Occipital lobe (tissue), 2 donors: ENCODE measurements around the gene KLF13. TPM values are rescaled to one million over a fixed set of nuclear protein-coding genes. Genes with fewer than 3 reads are reported as not detected.
A peak's percentile ranks its signal among the peaks of the same experiment; 100 is the strongest.
"Not testable (repeated sequence)": the region's sequence is repeated elsewhere in the genome, so short reads cannot be mapped to it uniquely, and the experiment has no call there.

Experiments used
- DNase-seq: peaks from one replicate; lab custom pipeline; 2025; lab: John Stamatoyannopoulos, UW
- total RNA-seq: library from RNA; depleted of rRNA; stranded (reverse); fragments of >200 nt; gene quantifications from one replicate; pipeline ENCODE4 v1.2.3, GENCODE V29; 2014

The KLF13 gene
- total RNA-seq, 1 donor from 2014 or later = 47.9 TPM

DNA sequence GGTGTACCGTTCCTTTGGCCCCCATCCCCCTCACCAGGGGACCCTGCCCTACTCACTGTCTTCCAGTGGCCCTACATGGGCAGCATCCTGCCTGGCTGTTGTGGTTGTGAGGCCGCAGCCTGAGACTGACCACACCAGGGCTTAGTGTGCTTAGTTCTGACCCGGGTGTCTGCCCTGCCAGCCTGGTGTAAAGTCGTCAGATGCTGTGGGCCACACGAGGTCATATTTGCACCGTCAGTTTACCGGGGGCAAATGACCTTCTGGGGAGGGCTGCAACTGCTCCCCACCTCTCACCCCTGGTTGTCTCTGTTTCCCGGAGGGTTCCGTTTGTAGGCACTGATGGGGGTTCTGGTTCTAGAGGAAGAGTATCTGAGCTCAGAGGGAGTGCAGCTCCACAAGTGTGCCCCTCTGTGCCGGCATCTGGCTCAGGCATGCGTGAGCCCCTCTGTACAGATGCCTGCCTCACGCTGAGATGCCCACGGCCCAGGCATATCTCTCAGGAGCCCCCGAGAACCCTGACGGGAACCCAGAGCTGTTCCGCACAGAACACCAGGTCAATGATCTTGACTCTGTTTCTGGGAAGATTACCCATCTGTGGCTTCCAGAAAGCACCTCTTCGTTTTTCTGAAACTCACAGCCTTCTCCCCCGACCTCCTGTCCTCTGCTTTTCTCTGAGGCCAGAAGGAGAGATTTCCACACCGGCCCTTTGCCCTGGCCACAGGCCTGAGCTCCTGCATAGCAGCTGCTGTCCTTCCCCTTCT is 19.2 kb downstream of the KLF13 start:
- DNase-seq = no peak

- no peak for DNase-seq
Observed at GRCh38 chr15:31346367-31347066, 19.9 kb downstream of the KLF13 start.

DNA sequence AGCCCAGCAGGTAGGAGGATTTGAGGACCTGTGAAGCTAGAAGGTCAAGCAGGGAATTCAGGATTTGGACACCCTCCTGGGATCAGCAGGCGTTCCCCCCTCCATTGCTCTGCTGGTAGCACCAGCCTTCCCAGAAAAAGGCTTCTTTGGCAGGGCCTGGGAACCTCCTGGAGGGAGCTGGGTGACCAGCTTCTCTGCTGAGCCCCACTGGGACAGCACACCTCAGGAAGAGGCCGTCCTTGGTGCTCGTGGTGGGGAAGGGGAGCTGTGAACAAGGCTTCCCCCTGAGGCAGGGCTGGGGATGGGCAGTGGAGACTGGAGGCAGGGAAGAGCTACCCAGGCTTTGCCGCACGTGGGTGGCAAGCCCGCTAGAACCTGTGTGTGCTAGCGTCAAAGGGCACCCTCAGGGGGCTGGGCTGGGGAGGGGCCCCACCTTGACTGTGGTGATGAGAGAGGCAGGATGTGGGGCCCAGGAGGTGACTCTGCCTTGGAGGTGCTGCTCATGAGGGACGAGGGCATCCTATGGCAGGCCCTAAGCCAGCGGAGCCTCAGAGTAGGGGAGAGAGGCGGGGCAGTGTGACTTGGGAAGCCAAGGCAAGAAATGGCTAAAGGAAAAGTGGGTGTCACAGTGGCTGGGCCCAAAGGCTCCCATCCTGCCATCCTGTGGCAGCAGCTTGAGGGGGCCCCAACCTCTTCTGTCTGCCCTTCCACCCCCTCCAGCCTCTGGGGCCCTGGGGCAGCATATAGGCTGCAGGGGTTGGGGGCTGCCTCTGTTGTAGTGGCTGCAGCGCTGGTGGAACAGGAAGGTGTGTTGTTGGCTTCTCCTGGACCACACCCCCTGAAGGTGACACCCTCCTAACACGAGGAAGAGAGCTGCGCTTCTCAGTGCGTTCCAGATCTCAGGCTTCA is 20.7 kb downstream of the KLF13 start:
- no peak for DNase-seq

DNA sequence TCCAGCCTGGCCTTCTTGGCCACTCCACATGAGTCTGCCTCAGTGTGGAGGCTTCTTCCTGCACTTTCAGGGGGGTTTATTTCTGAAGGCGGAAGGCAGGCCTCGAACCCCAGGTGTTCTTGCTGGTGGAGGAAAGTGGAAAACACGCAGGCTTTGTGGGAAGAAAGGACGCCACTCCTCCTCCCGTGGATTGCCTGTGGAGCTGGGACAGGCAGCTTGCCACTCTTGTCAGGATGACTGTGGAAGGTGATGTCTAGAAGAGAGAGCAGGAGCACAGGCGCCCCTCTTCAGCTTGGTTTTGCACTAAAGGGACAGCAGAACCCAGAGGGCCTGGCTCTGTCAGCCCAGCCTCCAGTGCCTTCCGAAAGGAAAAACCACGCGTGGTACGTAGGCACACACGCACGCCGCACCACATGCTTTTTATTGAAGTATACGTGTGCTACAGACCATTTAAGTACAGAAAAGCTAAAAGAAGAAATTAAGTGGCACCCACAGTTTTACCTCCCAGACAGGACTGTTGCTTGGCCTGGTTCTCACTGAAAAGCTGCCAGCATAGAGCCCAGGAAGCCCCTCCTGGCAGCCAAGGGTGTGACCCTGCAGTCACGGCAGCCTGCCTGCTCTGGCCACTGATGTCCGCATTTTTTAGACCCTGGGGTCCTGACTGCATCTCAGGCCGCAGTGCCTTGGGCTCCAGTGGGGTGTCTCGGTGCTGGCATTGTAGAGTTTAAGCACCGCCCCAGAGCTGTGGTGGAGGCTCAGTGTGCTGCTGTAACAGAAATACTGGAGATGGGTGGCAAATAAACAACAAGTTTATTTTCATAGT is 21.6 kb downstream of the KLF13 start:
- DNase-seq = no peak

DNA sequence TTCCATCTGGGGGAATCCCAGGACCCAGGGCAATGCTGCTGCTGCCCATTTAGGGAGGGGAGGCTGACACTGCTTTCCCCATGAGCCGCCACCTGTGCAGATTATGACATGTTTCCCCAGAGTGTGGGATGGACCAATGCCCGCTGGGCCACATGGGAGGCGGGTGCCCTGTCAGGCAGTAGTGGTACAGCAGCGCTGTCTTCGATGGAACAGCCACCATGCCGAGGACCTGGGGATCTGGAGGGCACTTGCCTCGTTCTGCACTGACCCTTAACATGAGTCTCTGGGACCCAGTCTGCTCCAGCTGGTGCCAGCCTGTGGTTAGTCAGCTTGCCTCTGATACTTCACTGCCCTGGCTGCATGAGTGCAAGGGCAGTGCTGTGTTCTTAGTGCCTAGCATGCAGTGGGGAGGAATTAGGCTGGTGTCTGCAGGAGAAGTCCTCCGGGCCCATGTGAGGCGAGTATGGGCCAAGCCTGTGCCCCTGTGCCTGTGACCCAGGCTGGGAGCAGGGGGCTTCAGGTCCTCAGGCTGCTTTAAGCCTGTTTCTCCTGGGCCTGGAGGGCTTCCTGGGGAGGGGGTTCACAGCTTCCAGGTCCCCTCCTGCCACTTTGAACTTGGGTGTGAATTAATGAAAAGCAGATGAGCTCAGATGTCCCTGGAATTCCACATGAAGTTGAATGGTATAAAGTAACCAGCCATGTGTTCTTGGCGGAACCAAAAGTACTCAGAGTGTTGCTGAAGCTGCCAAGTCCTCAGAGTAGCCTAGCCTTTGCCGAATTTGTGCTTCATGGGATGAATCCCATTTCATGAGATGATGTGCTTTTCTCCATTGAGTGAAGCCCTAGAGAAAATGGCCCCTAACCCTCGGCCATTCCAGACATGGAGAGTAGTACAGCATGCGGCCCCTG is 22.9 kb downstream of the KLF13 start:
- DNase-seq = no peak

DNA sequence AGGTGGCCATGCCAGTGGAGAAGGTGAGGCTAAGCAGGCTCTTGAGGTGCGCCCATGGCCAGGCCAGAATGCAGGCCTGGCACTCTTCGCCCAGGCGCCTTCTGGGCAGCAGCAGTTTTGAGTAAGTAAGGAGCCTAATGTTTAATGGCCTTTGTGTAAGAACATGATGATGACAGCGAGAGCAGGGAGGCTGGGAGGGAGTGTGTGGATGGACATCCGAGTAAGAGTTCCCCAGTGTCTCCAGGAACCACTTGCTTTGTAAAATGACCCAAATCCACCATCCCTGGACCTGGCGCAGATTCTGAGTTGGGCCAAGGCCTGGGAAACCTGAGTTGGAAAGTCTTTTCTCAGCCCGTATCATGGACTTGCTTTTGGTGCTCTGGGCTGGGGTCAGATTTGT is 24.1 kb downstream of the KLF13 start:
- no peak for DNase-seq

GRCh38 chr15:31352339-31352751 is 25.7 kb downstream of the KLF13 start:
- DNase-seq = no peak

DNA sequence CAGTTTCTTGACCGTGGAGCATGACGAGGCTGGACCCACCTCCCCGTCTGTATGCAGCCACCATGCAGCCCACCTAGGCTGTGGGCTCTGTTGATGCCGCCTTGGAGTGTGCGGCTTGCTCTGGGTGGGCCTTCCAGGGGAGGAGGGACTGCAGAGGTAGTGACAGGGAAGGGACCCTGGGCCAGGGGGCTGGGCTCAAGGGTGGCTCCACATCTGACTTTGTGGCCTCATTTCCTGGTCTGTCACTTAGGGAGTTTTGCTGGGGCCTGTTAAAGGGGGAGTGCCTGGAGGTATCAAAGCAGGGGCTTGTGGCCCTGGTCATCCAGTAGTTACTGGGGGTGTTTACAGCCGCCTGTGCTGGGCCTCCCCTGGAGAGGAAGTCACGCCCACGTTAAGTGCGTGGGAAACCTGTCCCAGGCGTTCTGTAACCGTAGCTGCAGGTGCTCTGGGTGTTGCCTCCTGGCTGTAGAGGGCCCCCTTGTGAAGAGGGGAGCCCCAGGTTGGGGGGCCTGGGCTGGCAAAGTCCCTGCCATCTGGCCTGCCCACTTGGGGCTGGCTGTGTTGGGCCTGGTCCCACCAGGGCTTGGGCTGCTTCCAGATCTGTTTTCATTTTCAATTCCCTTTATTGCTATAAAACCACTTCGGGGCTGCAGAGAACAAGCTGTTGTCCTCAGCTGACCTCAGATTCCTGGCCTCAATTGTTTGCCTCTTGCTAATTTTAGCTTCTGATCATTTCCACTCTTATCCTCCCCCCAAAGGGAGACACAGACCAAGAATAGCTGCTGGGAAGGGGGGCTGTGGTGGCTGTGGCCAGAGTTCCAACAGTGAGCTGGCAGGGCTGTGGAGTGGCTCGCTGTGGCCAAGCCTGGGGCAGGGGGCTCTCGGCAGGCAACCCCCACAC is 26.5 kb downstream of the KLF13 start:
- peak; percentile 64 for DNase-seq

- DNase-seq = peak; percentile 39
Observed at GRCh38 chr15:31353931-31354330, 27.3 kb downstream of the KLF13 start.

- not testable (repeated sequence) for DNase-seq
Observed at GRCh38 chr15:31356097-31356496, 29.5 kb downstream of the KLF13 start.

DNA sequence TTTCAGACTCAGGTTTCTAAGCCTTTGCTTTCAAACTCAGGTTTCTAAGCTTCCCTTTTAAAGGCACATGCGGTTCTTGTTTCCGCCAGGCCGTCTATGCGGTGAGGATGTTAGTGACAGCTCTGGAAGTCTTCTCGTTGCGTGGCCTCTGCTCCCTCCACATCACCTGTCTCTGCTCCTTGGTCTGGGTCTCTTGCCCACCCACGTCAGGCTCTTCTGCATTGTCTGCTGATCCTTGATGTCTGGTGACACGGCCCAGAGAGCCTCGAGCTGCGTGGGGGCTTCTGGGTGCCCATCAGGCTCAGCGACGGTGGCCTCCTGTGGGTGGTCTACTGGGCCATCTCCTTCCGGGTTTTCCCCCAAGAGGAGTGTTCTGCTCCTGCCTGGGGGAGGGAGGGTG is 30.5 kb downstream of the KLF13 start:
- DNase-seq = no peak

DNA sequence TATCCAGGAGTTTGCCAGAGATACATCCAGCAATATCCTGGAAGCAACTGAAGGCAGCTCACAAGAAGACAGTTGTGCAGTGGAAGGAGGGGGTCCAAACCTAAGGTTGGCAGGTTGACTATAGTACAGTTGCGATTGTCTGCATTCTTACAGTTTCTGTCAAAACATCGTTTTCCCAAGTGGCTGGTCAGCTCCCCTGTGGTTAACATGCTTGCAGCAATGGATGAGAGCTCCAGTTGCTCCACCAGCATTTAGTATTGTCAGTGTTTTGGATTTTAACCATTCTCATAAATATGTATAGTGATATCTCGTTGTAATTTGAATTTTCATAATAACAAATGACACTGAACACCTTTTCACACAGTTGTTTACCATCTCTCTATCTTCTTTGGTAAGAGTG is 31.5 kb downstream of the KLF13 start:
- no peak for DNase-seq

- no peak for DNase-seq
Observed at GRCh38 chr15:31358957-31359701, 32.5 kb downstream of the KLF13 start.

DNA sequence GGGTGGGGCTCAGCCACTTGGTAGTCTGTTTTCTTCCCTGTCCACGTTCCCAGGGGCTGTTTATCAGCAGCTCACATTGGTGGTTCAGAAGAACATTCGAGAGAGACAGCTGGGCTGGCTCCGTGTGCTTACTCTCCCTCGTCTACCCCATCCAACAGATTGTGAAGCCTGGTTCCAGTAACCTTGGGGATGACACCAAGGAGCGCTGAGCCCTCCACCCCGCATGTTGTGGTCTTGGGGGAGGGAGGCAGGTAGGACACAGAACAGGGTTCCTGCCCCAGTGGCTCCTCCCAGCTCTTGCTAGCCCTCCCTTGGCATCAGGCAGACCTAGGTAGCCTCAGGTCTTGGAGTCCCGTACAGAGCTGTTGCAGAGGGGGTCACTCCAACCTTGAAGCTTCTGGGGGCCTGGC is 33.1 kb downstream of the KLF13 start:
- DNase-seq = no peak

GRCh38 chr15:31360158-31360561 is 33.5 kb downstream of the KLF13 start:
- no peak for DNase-seq

- DNase-seq = no peak
Observed at GRCh38 chr15:31360843-31361763, 34.5 kb downstream of the KLF13 start.
